Measurements from ENCODE around the gene RPP25L. TPM values are rescaled to one million over a fixed set of nuclear protein-coding genes. Genes with fewer than 3 reads are reported as not detected.

RPP25L gene
- total RNA-seq, 4 donors from 2014 or later, result 3.0 to 65.5 (median 22.1) TPM

GRCh38 chr9:34633166-34633565, 21.3 kb upstream of the RPP25L start:
- WGBS, 2 donors (ENCODE audit: low coverage in 1 of 2), result 55 to 62% methylated on average over 3 to 5 of the region's 5 CpGs
- DNase-seq, result no peak
- H3K36me3 ChIP-seq, result no peaks in the 10 kb centered on the region
- no peaks in the 10 kb centered on the region for H3K9me3 ChIP-seq
- peaks cover 27% of the 10 kb centered on the region for H3K27me3 ChIP-seq
- in situ Hi-C loops (cut with MboI; ENCODE audit: low pct_ligation_motif_present in 1 of 4, low pct_unique_long_range_greater_than_20kb in 1 of 4, low sequenced_read_pairs in 3 of 4), result no loop called here
- H3K4me3 ChIP-seq, result no peak overlapping the region
- H3K4me1 ChIP-seq, result peaks cover 14 to 37% (median 24%) of the 10 kb centered on the region in 4 donors
- H3K27ac ChIP-seq, result no peak overlapping the region
- TF ChIP-seq POLR2A (IDR thresholded peaks at IDR 0.05) (no peak), POLR2AphosphoS5 (IDR thresholded peaks at IDR 0.05) (no peak), EP300 (IDR thresholded peaks at IDR 0.05; ENCODE audit: low read depth) (no peak), CTCF (IDR thresholded peaks at IDR 0.05) (no peak)
- intact Hi-C loops (cut with DNase I; ENCODE audit: low total_unique reads), result no loop called here

GRCh38 chr9:34630402-34631154, 18.7 kb upstream of the RPP25L start:
- intact Hi-C loops (cut with DNase I; ENCODE audit: low total_unique reads) (no loop called here), in situ Hi-C loops (cut with MboI; ENCODE audit: low pct_ligation_motif_present in 1 of 4, low pct_unique_long_range_greater_than_20kb in 1 of 4, low sequenced_read_pairs in 3 of 4) (no loop called here)
- peaks cover 53% of the 10 kb centered on the region for H3K27me3 ChIP-seq
- 17 to 25% methylated on average over 1 to 5 of the region's 5 CpGs for WGBS, 2 donors (ENCODE audit: low coverage in 1 of 2)
- no peaks in the 10 kb centered on the region for H3K36me3 ChIP-seq
- no peak for DNase-seq
- no peak overlapping the region for H3K27ac ChIP-seq
- no peak for TF ChIP-seq POLR2AphosphoS5 (IDR thresholded peaks at IDR 0.05)
- H3K4me1 ChIP-seq, result peaks cover 8 to 18% (median 12%) of the 10 kb centered on the region in 4 donors
- no peaks in the 10 kb centered on the region for H3K9me3 ChIP-seq
- H3K4me3 ChIP-seq, result no peak overlapping the region

- H3K4me1 ChIP-seq, result peaks cover 8 to 16% (median 12%) of the 10 kb centered on the region in 4 donors
- H3K4me3 ChIP-seq, result no peak overlapping the region
- in situ Hi-C loops (cut with MboI; ENCODE audit: low pct_ligation_motif_present in 1 of 4, low pct_unique_long_range_greater_than_20kb in 1 of 4, low sequenced_read_pairs in 3 of 4), result no loop called here
- no peaks in the 10 kb centered on the region for H3K36me3 ChIP-seq
- intact Hi-C loops (cut with DNase I; ENCODE audit: low total_unique reads), result no loop called here
- 22 to 30% methylated on average over 4 to 5 of the region's 5 CpGs for WGBS, 2 donors (ENCODE audit: low coverage in 1 of 2)
- TF ChIP-seq CTCF (IDR thresholded peaks at IDR 0.05) (no peak), POLR2AphosphoS5 (IDR thresholded peaks at IDR 0.05) (no peak), POLR2A (IDR thresholded peaks at IDR 0.05) (no peak), EP300 (IDR thresholded peaks at IDR 0.05; ENCODE audit: low read depth) (no peak)
- peaks cover 64% of the 10 kb centered on the region for H3K27me3 ChIP-seq
- no peaks in the 10 kb centered on the region for H3K9me3 ChIP-seq
- no peak overlapping the region for H3K27ac ChIP-seq
- DNase-seq, result no peak
Observed at GRCh38 chr9:34629491-34629808, 17.6 kb upstream of the RPP25L start.

GRCh38 chr9:34628656-34629490, 17.0 kb upstream of the RPP25L start, which contains the start of gene ARID3C:
ARID3C (minus strand) TSS chr9:34629066; CDS start chr9:34628014, 1,052 bp downstream.
- in situ Hi-C loops (cut with MboI; ENCODE audit: low pct_ligation_motif_present in 1 of 4, low pct_unique_long_range_greater_than_20kb in 1 of 4, low sequenced_read_pairs in 3 of 4), result no loop called here
- Histone ChIP-seq H3K4me1 (peaks cover 8 to 16% (median 12%) of the 10 kb centered on the region in 4 donors), H3K4me3 (peak within 1 kb of the TSS; percentile 20 to 48 (median 34)), H3K36me3 (no peaks in the 10 kb centered on the region), H3K9me3 (no peaks in the 10 kb centered on the region), H3K27ac (no peak within 1 kb of the TSS), H3K27me3 (peaks cover 70% of the 10 kb centered on the region)
- TF ChIP-seq POLR2AphosphoS5 (IDR thresholded peaks at IDR 0.05) (no peak), CTCF (IDR thresholded peaks at IDR 0.05) (no peak), EP300 (IDR thresholded peaks at IDR 0.05; ENCODE audit: low read depth) (no peak), POLR2A (IDR thresholded peaks at IDR 0.05) (no peak)
- peak; percentile 55 for DNase-seq
- intact Hi-C loops (cut with DNase I; ENCODE audit: low total_unique reads), result no loop called here
- 0 to 1% methylated on average over 4 to 50 of the region's 69 CpGs for WGBS, 2 donors (ENCODE audit: low coverage in 1 of 2)

All from transverse colon (tissue), 4 donors.